NCI-H1694 (cell line): ENCODE measurements around the gene NKAIN4.

Experiments
- DNase-seq: peaks from one replicate; lab custom pipeline; 2025; lab: John Stamatoyannopoulos, UW

NKAIN4 gene

DNA sequence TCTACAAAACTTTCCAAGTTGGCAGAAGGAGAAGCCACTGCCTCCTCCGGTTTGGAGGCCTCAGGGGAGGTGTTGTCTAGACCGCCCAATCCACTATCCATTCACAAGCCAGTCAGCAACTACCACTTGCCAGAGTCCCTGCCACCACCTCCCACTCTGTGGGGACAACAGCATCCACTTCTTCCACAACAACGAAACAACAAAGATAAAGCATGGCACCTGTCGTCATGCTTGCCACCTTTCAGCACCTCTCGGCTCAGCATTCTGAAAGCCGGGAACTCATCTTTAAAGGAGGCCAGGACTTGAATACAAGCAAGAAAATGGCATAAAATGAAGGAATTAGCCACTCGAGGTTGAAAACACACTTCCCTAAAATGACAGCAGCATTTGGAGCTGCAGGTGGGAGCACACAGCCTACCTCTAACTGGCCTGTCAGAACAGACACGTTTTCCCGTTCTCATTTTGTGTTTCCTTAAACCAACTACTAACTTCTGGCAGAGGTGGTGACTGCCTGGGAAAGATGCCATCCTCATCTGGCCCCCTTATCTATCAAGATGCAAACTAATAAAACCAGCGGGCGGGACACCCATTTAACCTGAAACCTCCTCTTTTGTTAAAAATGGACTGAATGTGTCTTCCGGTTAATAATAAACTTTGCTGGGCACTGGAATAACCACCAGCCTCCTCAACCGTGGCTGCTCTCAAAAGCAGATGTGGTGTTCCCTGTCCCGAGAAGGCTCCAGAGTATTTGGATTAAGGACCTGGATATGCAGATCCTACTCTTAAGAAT, 60.1 kb downstream of the NKAIN4 start:
- no peak for DNase-seq

DNA sequence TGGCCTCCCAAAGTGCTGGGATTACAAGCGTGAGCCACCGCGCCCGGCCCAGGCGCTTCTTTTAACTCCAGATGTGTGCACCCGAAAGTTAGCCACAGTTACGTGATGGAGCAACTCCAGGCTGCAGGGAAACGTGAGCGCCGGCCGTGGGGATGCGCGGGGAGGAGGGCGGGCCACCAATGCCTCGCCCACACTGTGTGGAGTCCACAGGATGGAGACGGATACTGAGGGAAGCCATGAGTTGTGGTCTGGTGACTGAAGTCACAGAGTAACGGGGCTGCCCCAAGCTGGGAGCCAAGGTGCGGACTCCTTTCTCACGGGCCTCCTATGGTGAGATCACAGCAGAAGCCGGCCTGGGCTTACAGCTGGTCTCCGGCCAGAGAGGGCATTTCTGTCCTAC, 61.5 kb downstream of the NKAIN4 start:
- no peak for DNase-seq

DNA sequence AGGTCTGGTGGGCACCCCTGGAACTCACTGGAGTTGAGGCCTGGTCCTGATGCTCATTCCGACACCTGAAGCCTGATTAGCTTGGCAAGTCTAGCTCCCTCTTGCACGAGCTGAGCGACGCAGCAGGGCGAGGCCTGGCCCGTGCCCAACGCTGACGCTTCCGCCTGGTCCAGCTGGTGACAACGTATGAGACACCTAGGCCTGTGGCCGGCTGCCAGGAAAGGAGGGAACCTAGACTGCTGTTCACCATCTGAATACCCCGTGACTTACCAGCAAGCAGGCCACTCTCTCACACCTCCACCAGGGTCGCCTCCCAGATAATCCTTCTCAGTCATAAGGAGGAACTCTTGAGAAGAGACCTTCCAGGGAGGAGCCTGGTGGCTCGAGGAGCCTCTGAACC, 62.9 kb downstream of the NKAIN4 start:
- peak; percentile 92 for DNase-seq

DNA sequence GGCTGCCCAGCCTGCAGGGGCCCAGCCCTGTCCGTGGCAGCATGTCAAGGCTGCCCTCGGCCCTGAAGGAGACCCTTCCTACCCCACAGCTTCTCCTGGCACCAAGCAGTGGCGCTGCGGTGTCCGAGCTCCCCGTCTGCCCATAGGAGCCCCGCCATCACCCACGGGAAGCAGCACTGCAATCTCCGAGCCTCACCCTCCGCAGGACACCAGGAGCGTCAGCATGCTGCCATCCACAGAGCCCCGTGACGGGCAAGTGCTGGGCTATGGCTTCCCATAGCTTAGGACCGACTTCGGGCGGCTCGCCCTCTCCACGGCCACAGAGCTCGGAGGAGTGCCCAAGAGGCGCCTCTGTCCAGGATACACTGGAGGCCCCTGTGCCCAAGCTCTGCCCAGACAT, 63.4 kb downstream of the NKAIN4 start:
- no peak for DNase-seq
